HL-60 (cell line): ENCODE measurements around the gene HLA-DQB1.
"Not testable (repeated sequence)": the region's sequence is repeated elsewhere in the genome, so short reads cannot be mapped to it uniquely, and the experiment has no call there.

ENCODE experiments used
- POLR2AphosphoS5 ChIP-seq: IDR thresholded peaks from 2 replicates; pipeline ENCODE4 v1.6.1; 2012; ENCODE audit warnings: low read depth
- SPI1 ChIP-seq: IDR thresholded peaks from 2 replicates; pipeline ENCODE4 v1.6.1; 2012; ENCODE audit warnings: low read depth, mild to moderate bottlenecking, borderline replicate concordance
- TF ChIP-seq, protein P1 (sequence below): IDR thresholded peaks from one replicate; pipeline ENCODE4 v1.5.1; 2011; ENCODE audit warnings: low read length, control low read depth, inconsistent platforms; ENCODE audit not compliant: insufficient read depth

DNA sequence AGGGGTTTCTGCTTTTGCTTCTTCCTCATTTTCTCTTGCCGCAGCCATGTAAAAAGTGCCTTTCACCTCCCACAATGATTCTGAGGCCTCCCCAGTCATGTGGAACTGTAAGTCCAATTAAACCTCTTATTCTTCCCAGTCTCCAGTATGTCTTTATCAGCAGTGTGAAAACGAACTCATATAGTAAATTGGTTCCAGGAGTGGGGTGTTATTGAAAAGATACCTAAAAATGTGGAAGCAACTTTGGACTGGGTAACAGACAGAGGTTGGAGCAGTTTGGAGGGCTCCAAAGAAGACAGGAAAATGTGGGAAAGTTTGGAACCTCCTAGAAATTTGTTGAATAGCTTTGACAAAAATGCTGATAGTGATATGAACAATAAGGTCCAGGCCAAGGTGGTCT is 5.5 kb upstream of the HLA-DQB1 start:
- TF ChIP-seq, protein P1, sequence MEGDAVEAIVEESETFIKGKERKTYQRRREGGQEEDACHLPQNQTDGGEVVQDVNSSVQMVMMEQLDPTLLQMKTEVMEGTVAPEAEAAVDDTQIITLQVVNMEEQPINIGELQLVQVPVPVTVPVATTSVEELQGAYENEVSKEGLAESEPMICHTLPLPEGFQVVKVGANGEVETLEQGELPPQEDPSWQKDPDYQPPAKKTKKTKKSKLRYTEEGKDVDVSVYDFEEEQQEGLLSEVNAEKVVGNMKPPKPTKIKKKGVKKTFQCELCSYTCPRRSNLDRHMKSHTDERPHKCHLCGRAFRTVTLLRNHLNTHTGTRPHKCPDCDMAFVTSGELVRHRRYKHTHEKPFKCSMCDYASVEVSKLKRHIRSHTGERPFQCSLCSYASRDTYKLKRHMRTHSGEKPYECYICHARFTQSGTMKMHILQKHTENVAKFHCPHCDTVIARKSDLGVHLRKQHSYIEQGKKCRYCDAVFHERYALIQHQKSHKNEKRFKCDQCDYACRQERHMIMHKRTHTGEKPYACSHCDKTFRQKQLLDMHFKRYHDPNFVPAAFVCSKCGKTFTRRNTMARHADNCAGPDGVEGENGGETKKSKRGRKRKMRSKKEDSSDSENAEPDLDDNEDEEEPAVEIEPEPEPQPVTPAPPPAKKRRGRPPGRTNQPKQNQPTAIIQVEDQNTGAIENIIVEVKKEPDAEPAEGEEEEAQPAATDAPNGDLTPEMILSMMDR: not testable (repeated sequence)
- not testable (repeated sequence) for TF ChIP-seq POLR2AphosphoS5, SPI1
